ENCODE measurements around the gene RANGAP1. TPM values are rescaled to one million over a fixed set of nuclear protein-coding genes. Genes with fewer than 3 reads are reported as not detected.
"Not testable (repeated sequence)": the region's sequence is repeated elsewhere in the genome, so short reads cannot be mapped to it uniquely, and the experiment has no call there.

RANGAP1 gene
- total RNA-seq, 1 experiment from 2014 or later: 240 TPM

DNA sequence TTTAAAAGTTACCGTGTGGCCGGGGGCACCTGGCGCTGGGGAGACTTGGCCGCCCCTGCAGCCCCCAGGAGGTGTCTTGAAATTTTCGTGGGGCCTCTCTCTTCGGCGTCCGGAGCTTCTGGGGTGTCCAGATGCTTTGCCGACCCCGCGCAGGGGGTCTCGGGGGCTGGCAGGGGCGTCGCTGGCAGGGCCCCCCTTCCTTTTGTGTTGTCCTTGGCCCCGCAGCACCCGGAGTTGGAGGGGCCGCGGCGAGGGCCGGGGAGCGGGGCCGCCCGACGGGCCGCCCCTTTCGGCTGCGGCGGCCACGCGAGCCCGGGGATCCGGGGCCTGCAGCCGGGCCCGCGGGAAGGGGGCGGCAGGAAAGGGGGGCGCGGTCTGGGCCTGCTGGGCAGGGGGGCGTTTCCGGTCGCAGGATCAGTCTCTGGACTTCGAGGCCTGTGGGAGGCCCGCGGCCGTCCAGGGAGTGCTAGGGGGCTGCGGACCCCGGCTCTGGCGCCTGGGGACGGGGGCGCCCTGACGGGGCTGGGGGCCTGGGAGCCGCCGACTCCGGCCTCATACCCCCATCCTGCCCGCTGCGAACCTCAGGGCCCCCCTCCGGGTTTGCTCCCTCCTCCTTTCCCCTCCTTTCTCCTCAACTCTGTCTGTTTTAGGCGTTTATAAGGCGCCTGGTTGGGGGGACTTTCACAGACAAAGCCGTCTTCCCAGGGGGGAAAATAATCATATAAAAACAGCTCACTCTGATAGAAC lies 16.2 kb upstream of the RANGAP1 start:
- no peak for DNase-seq (ENCODE audit: low spot score)
- in situ Hi-C loops (cut with HindIII; ENCODE audit: low sequenced_read_pairs): no loop called here

DNA sequence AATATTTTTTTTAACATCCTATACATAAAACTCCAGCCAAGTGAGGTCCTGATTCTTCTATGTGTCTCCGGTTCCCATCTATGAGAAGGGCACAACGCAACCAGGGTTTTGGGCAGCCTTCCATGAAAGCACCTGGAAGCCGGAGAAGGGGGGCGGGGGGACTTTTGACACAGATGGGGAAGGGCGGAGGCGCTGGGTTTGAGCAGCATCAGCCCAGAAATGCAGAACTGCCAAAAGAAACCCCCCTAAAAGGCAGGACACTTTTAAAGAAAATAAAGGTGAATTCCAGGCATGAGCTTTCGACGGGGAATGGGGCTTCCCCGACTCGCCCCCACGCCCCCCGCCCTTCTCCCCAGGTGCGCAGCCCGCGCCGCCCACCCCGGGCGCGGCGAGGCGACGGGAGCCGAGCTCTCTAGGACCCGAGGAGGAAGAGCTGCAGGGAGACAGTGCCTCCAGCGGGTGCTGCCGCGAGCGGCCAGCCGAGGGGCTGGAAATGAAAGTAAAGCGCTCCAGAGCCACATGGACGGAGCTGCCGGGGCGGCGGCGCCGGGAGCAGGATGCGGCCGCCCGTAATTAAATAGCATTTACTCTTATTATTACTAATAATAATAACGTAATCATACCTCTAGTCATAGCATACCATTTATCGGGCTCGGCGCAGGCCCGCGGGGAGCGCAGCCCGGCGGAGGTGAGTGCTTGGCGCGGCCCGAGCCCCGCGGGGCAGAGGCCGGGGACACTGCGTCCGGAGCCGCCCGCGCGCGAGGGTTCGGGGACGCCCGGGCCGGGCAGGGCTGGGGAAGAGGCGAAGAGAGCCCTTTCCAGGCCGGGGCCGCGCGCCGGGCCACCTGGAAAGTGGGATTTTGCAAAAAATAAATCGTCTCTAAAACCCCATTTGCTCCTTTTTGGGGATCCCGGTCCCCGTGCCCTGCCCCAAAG lies 15.4 kb upstream of the RANGAP1 start, which contains the start of gene ZC3H7B:
ZC3H7B (plus strand) TSS at position 441 of the 936 bp plus-strand sequence. CDS start 19,136 bp downstream, outside the sequence.
- in situ Hi-C loops (cut with HindIII; ENCODE audit: low sequenced_read_pairs): no loop called here
- peak; percentile 86 for DNase-seq (ENCODE audit: low spot score)

DNA sequence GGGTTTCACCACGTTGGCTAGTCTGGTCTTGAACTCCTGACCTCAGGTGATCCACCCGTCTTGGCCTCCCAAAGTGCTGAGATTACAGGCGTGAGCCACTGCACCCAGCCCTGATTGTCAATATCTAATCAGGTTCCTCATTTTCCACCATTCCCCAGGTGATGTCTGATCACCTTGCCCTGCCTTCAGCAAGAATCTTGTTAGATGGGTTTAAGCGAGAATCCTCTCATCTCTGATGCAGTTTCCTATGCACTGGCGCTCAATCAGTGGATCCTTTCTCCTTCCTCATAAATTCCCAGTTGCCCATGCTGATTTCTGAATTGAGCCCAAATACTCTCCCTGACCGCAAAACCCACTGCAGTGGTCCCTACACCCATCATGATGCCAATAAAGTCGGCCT lies 14.7 kb upstream of the RANGAP1 start:
- DNase-seq (ENCODE audit: low spot score): peak; percentile 56
- in situ Hi-C loops (cut with HindIII; ENCODE audit: low sequenced_read_pairs): no loop called here

DNA sequence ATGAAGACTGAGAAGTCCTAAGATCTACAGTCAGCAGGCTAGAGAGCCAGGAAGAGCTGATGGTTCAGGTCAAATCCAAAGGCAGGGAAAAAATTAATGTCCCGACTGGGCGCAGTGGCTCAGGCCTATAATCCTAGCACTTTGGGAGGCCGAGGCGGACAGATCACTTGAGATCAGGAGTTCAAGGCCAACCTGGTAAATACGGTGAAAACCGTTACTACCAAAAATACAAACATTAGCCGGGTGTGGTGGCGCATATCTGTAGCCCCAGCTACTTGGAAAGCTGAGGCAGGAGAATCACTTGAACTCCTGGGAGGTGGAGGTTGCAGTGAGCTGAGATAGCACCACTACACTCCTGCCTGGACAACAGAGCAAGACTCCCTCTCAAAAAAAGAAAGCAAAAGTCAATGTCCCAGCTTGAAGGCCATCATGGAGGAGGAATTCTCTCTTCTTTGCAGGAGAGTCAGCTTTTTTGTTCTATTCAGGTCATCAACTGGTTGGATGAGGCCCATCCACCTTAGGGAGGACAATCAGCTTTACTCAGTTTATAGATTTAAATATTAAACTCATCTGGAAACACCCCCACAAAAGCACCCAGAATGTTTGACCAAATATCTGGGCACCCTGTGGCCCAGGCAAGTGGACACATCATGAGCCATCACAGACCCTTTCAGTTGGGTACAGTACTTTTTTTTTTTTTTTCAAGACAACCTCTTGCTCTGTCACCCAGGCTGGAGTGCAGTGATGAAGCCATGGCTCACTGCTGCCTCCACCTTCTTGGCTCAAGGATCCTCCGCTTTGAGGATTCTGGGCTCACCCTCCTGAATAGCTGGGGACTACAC lies 11.1 kb upstream of the RANGAP1 start:
- in situ Hi-C loops (cut with HindIII; ENCODE audit: low sequenced_read_pairs): no loop called here
- no peak for DNase-seq (ENCODE audit: low spot score)

DNA sequence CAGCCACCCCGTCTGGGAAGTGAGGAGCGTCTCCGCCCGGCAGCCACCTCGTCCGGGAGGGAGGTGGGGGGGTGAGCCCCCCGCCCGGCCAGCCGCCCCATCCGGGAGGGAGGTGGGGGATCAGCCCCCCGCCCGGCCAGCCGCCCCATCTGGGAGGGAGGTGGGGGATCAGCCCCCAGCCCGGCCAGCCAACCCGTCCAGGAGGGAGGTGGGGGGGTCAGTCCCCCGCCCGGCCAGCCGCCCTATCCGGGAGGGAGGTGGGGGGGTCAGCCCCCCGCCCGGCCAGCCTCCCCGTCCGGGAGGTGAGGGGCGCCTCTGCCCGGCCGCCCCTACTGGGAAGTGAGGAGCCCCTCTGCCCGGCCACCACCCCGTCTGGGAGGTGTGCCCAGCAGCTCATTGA lies 8.8 kb upstream of the RANGAP1 start:
- in situ Hi-C loops (cut with HindIII; ENCODE audit: low sequenced_read_pairs): not testable (repeated sequence)

DNA sequence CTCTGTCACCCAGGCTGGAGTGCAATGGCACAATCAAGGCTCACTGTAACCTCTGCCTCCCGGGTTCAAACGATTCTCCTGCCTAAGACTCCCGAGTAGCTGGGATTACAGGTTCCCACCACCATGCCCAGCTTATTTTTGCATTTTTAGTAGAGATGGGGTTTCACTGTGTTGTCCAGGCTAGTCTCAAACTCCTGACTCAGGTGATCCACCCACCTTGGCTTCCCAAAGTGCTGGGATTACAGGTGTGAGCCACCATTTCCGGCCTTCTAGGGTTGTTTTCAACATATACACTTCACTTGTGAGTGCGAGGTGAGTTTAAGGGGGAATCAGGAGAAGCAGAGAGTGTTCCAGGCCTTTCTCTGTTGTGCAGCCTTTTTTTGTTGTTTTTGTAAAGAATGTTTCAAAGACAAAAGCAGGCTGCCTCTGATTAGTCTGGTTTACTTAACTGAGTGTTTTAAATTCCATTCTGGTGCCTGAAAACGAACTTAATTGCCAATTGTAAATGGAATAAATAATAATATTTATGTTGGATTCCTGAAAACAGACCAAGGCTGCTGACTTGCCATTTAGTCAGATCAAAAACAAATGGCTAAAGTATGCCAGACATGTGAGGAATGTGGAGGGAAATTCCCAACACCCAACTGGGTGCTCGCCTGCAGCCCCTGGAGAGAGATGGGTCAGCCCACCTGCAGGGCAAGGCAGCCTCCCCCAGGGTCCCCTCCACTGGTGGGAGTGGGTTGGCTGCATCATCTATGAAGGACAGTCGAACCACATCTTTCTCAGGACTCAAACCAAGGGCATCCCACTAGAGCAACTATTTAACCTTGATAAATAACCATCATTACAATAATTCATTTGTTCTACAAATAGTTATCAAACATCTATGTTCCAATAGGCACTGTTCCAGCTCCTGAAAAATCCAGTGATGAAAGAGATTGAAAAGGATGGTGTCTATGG lies 4.6 kb upstream of the RANGAP1 start:
- DNase-seq (ENCODE audit: low spot score): no peak
- in situ Hi-C loops (cut with HindIII; ENCODE audit: low sequenced_read_pairs): no loop called here

More for the DNA sequence above, 8.8 kb upstream of the RANGAP1 start:
- not testable (repeated sequence) for DNase-seq (ENCODE audit: low spot score)

DNA sequence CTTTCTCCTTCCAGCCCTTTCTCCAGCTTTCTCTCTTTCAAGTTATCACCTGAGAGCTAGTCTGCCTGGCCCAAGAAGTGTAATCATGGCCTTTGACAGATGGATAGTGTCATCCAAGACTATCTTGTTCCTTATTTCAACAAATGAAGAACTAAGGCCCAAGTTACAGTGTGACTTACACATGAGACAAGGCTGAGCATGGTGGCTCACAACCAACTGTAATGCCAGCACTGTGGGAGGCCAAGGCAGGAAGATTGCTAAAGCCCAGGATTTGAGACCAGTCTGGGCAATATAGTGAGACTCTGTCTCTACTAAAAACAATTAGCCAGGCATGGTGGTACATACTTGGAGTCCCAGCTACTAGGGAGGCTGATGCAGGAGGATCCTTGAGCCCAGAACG lies 3.7 kb upstream of the RANGAP1 start:
- no peak for DNase-seq (ENCODE audit: low spot score)
- in situ Hi-C loops (cut with HindIII; ENCODE audit: low sequenced_read_pairs): no loop called here

DNA sequence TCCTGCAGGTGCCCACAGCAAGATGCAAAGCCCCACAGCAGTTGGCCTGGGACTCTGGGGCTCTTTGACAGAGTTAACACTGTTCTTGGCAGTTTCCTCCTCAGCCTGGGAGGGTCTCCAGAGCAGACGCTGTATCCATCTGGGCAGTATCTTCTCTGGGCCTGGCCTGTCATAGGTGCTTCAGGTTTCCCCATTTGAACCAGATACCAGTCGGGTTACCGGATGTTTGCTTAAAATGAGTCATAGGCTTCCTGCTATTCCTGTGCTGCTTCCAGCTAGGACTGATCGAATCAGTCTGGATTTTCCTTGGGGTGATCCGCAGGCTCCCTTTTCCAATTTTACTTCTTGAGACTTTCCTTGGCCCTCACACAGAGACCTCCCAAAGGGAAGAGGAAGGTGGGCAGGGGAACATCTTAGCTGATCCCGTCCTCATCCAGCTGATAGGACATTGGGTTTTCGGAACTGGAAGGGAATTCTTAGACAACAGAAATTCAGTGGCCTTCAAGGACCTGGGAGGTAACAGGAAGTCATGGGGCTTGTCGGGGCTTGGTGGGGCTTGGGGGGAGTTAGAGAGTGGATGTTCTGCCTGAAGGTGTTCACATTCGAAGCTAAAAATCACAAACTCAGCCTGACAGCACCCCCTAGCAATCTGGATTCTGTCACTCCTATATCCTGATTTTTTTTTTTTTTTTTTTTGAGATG lies 2.4 kb upstream of the RANGAP1 start:
- DNase-seq (ENCODE audit: low spot score): no peak
- in situ Hi-C loops (cut with HindIII; ENCODE audit: low sequenced_read_pairs): no loop called here

DNA sequence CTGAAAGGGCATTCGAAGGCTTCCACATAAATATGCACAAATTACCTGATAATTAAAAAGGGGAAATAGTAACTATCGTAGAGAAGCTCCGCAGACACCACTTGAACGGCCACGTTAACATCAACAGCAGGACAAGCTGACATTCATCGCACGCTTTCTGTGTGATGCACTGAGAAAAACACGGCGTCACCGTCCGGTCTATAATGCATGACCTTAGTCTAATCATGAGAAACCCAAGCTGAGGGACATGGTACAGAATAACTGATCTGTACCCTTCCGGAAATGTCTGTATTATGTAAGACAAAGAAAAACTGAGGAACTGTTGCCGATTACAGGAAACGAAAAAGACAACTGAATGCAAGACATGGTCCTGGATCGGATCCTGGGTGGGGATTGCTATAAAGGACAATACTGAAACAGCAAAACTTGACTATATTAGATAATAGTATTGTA lies 678 bp upstream of the RANGAP1 start:
- in situ Hi-C loops (cut with HindIII; ENCODE audit: low sequenced_read_pairs): no loop called here
- DNase-seq (ENCODE audit: low spot score): no peak

DNA sequence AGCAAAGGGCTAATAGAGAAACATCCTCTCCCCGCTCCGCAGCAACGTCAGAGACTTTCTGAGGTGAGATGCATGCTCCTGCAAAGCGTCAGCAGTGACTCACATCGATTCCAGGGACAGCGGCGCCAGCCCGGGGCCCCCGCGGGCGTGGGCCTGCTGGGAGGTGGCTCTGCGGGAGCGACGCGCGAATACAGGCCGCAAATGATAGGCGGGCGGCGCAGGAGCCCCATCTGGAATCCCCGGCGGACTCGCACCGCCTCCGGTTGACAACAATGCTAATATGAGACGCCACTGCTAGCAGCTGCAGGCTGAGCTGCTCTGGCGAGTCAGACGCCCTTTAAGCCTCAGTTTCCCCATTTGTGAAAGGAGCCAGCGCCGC lies 557 bp downstream of the RANGAP1 start:
- in situ Hi-C loops (cut with HindIII; ENCODE audit: low sequenced_read_pairs): no loop called here
- DNase-seq (ENCODE audit: low spot score): no peak

DNA sequence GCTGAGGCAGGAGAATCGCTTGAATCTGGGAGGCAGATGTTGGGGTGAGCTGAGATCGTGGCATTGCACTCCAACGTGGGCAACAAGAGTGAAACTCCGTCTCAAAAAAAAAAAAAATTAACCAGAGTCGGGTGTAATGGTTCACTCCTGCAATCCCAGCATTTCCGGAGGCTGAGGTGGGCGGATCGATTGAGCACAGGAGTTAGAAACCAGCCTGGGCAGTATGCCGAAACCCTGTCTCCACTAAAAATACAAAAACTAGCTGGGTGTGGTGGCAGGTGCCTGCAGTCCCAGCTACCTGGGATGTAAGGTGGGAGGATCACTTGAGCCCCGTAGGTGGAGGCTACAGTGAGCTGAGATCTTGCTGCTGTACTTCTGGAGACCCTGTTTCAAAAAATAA lies 1.5 kb downstream of the RANGAP1 start:
- in situ Hi-C loops (cut with HindIII; ENCODE audit: low sequenced_read_pairs): no loop called here
- no peak for DNase-seq (ENCODE audit: low spot score)

DNA sequence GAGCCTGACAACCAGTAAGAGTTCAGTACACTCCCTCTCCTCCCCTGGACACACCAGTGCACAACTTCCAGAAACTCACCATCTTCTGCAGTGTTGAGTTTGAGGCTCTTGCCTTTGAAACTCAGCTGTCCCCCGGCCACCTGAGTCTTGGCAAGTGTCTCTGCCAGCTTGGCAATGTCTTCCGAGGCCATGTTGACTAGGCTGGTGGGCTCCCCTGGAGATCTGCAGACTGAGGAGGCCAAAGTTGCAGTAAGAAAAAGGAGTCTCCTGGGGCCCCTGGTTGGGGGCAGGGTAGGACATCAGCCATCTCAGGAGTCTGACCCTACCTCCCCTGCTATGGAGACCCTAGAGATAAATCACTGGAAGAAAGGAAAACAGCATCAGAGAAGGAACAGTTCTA lies 5.1 kb downstream of the RANGAP1 start:
- in situ Hi-C loops (cut with HindIII; ENCODE audit: low sequenced_read_pairs): no loop called here
- DNase-seq (ENCODE audit: low spot score): no peak

DNA sequence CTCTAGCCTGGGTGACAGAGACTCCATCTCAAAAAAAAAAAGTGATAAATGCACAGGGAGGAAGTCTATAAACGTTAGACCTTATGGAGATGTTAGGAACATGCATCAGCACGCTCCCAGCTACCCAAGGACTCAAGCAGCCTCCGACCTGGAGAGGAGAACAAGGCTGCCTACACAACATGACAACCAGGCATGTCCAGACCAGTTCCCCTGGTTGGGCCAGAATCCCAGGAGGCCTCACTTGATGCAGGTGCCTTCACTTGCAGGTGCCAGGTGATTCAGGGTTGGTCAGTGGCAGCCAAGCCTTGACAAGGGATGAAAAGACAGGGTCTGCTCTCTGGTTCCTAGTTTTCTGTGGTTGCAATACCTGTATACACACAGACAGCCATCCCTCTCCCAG lies 5.9 kb downstream of the RANGAP1 start:
- no peak for DNase-seq (ENCODE audit: low spot score)

DNA sequence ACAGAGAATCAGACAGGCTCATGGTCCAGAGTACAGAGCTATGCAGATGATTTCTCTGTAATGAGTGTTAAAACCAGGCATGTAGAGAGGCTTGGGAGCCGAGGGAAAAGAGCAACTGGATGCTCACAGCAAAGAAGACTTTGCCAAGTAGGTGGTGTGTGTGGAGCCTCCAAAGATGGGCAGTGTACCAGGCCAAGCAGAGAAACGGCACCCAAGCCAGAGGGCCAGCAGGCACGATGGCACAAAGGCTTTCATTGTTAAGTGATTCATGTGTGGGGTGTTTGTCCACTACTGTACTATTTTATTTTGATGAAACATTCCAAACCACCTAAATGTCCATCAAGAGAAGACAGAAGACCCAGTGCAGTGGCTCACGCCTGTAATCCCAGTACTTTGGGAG lies 11.1 kb downstream of the RANGAP1 start:
- in situ Hi-C loops (cut with HindIII; ENCODE audit: low sequenced_read_pairs): no loop called here
- DNase-seq (ENCODE audit: low spot score): no peak

More for the DNA sequence above, 5.9 kb downstream of the RANGAP1 start:
- in situ Hi-C loops (cut with HindIII; ENCODE audit: low sequenced_read_pairs): no loop called here

DNA sequence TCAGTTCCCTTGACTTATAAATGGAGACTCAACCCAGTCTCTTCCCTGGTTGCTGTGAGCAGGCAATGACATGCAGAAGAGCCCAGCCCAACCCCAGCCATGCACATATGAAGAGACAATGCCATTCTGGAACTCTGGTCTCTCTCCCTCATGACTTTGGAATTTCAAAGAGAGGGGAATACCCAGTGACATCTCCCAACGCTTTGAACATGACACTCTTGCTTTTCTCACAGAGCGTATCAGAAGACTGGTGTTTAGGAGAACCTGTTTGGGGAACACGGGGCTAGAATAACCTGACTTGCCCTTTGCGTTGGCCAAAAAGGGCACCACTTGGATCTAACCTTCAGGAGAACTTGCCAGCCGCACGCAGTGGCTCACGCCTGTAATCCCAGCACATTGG lies 12.9 kb downstream of the RANGAP1 start:
- in situ Hi-C loops (cut with HindIII; ENCODE audit: low sequenced_read_pairs): no loop called here
- no peak for DNase-seq (ENCODE audit: low spot score)

DNA sequence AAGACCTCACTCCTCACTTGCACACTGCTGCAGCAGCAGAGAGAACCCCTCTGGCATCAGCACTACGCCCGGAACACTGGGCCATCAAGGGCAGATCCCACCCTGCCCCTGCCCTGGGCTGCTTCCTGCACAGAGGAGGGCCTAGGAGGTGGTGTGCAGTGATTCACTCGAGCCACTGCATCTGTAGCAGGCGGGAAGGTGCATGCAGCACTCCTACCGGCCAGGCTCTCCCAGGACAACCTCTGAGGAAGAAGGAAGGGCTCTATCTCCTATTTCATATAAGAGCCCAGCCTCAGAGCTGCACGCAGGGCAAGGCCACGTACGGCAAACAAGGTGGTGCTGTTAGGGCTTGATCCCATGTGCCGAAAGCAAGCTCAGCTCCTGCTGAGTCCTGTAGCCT lies 14.2 kb downstream of the RANGAP1 start:
- no peak for DNase-seq (ENCODE audit: low spot score)
- in situ Hi-C loops (cut with HindIII; ENCODE audit: low sequenced_read_pairs): no loop called here

DNA sequence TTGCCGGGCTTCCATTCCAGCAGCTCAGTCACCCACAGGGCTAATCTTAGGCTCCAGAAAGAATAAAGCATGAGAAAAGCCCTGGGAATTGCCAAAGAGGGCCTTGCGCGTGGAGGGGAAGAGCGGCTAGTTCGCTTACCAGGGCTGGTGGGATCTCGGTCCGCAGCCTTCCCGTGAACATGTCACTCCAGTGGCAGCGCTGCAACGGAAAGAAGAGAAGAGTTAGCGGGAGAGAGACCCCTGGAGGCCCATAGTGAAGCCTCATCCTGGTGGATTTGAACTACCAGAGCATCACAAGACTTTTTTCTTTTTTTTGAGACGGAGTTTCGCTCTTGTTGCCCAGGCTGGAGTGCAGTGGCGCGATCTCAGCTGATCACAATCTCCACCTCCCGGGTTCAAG lies 18.0 kb downstream of the RANGAP1 start:
- in situ Hi-C loops (cut with HindIII; ENCODE audit: low sequenced_read_pairs): no loop called here
- DNase-seq (ENCODE audit: low spot score): no peak
